ENCODE measurements around the gene REV3L. TPM values are rescaled to one million over a fixed set of nuclear protein-coding genes. Genes with fewer than 3 reads are reported as not detected.
A peak's percentile ranks its signal among the peaks of the same experiment; 100 is the strongest.

REV3L gene
- total RNA-seq, 2 donors from 2014 or later = 17.4 to 19.3 TPM

GRCh38 chr6:111280445-111280955 is 202.5 kb downstream of the REV3L start:
- Mint-ChIP-seq H3K9me3 (peaks cover 0 to 4% of the 10 kb centered on the region in 2 donors), H3K27me3 (ENCODE audit: low read depth) (no peaks in the 10 kb centered on the region), H3K36me3 (ENCODE audit: insufficient read depth in 2 of 2) (peaks cover 18 to 30% of the 10 kb centered on the region in 2 donors), H3K4me1 (ENCODE audit: low read depth) (peaks cover 8% of the 10 kb centered on the region), H3K4me3 (no peak overlapping the region), H3K27ac (peak overlapping the region; percentile 40)
- no peak for ATAC-seq (replicated peaks in 1 of 2)
- DNase-seq = no peak

- no peak for DNase-seq
- Mint-ChIP-seq H3K4me3 (no peak overlapping the region), H3K36me3 (ENCODE audit: insufficient read depth in 2 of 2) (peaks cover 27 to 43% of the 10 kb centered on the region in 2 donors), H3K4me1 (ENCODE audit: low read depth) (peaks cover 15% of the 10 kb centered on the region), H3K27me3 (ENCODE audit: low read depth) (no peaks in the 10 kb centered on the region), H3K27ac (no peak overlapping the region), H3K9me3 (peaks cover 7 to 9% of the 10 kb centered on the region in 2 donors)
- ATAC-seq (replicated peaks in 1 of 2) = no peak
Observed at GRCh38 chr6:111278731-111279130, 204.3 kb downstream of the REV3L start.

GRCh38 chr6:111277819-111278218 is 205.2 kb downstream of the REV3L start:
- H3K36me3 Mint-ChIP-seq (ENCODE audit: insufficient read depth in 2 of 2) = peaks cover 29 to 50% of the 10 kb centered on the region in 2 donors
- peaks cover 15% of the 10 kb centered on the region for H3K4me1 Mint-ChIP-seq (ENCODE audit: low read depth)
- H3K9me3 Mint-ChIP-seq = peaks cover 11% of the 10 kb centered on the region in 2 donors
- H3K27me3 Mint-ChIP-seq (ENCODE audit: low read depth) = no peaks in the 10 kb centered on the region
- DNase-seq (no peak), ATAC-seq (replicated peaks in 1 of 2) (no peak)
- H3K27ac Mint-ChIP-seq = no peak overlapping the region
- H3K4me3 Mint-ChIP-seq = no peak overlapping the region

- Mint-ChIP-seq H3K27ac (no peak overlapping the region), H3K4me3 (no peak overlapping the region), H3K27me3 (ENCODE audit: low read depth) (no peaks in the 10 kb centered on the region), H3K4me1 (ENCODE audit: low read depth) (peaks cover 8% of the 10 kb centered on the region), H3K9me3 (peaks cover 11% of the 10 kb centered on the region in 2 donors), H3K36me3 (ENCODE audit: insufficient read depth in 2 of 2) (peaks cover 29 to 56% of the 10 kb centered on the region in 2 donors)
- no peak for DNase-seq
- no peak for ATAC-seq (replicated peaks in 1 of 2)
Observed at GRCh38 chr6:111276736-111277135, 206.3 kb downstream of the REV3L start.

GRCh38 chr6:111276335-111276734 is 206.7 kb downstream of the REV3L start:
- H3K9me3 Mint-ChIP-seq = peaks cover 11% of the 10 kb centered on the region in 2 donors
- no peak overlapping the region for H3K4me3 Mint-ChIP-seq
- H3K36me3 Mint-ChIP-seq (ENCODE audit: insufficient read depth in 2 of 2) = peaks cover 29 to 56% of the 10 kb centered on the region in 2 donors
- no peak for ATAC-seq (replicated peaks in 1 of 2)
- no peak overlapping the region for H3K27ac Mint-ChIP-seq
- no peaks in the 10 kb centered on the region for H3K27me3 Mint-ChIP-seq (ENCODE audit: low read depth)
- no peak for DNase-seq
- H3K4me1 Mint-ChIP-seq (ENCODE audit: low read depth) = peaks cover 8% of the 10 kb centered on the region

- Mint-ChIP-seq H3K4me3 (no peak overlapping the region), H3K27ac (no peak overlapping the region), H3K36me3 (ENCODE audit: insufficient read depth in 2 of 2) (peaks cover 30 to 53% of the 10 kb centered on the region in 2 donors), H3K4me1 (ENCODE audit: low read depth) (peaks cover 8% of the 10 kb centered on the region), H3K27me3 (ENCODE audit: low read depth) (no peaks in the 10 kb centered on the region), H3K9me3 (peaks cover 11% of the 10 kb centered on the region in 2 donors)
- DNase-seq = no peak
- no peak for ATAC-seq (replicated peaks in 1 of 2)
Observed at GRCh38 chr6:111274593-111275217, 208.3 kb downstream of the REV3L start.

GRCh38 chr6:111270121-111270520 is 212.9 kb downstream of the REV3L start:
- Mint-ChIP-seq H3K27me3 (ENCODE audit: low read depth) (no peaks in the 10 kb centered on the region), H3K36me3 (ENCODE audit: insufficient read depth in 2 of 2) (peaks cover 17 to 43% of the 10 kb centered on the region in 2 donors), H3K4me3 (no peak overlapping the region), H3K27ac (no peak overlapping the region), H3K9me3 (peaks cover 8 to 10% of the 10 kb centered on the region in 2 donors), H3K4me1 (ENCODE audit: low read depth) (peaks cover 33% of the 10 kb centered on the region)
- DNase-seq = no peak
- no peak for ATAC-seq (replicated peaks in 1 of 2)

GRCh38 chr6:111269401-111269970 is 213.5 kb downstream of the REV3L start:
- DNase-seq (no peak), ATAC-seq (replicated peaks in 1 of 2) (no peak)
- Mint-ChIP-seq H3K27me3 (ENCODE audit: low read depth) (no peaks in the 10 kb centered on the region), H3K36me3 (ENCODE audit: insufficient read depth in 2 of 2) (peaks cover 14 to 36% of the 10 kb centered on the region in 2 donors), H3K4me1 (ENCODE audit: low read depth) (peaks cover 30% of the 10 kb centered on the region), H3K4me3 (no peak overlapping the region), H3K9me3 (peaks cover 6 to 9% of the 10 kb centered on the region in 2 donors), H3K27ac (no peak overlapping the region)

GRCh38 chr6:111267764-111268333 is 215.2 kb downstream of the REV3L start:
- H3K27me3 Mint-ChIP-seq (ENCODE audit: low read depth) = no peaks in the 10 kb centered on the region
- no peak for DNase-seq
- no peaks in the 10 kb centered on the region for H3K9me3 Mint-ChIP-seq

GRCh38 chr6:111266276-111266675 is 216.7 kb downstream of the REV3L start:
- Mint-ChIP-seq H3K4me1 (ENCODE audit: low read depth) (peaks cover 39% of the 10 kb centered on the region), H3K27me3 (ENCODE audit: low read depth) (no peaks in the 10 kb centered on the region), H3K36me3 (ENCODE audit: insufficient read depth in 2 of 2) (peaks cover 9 to 18% of the 10 kb centered on the region in 2 donors), H3K27ac (no peak overlapping the region), H3K4me3 (no peak overlapping the region), H3K9me3 (no peaks in the 10 kb centered on the region)
- DNase-seq (no peak), ATAC-seq (replicated peaks in 1 of 2) (no peak)

More at GRCh38 chr6:111267764-111268333, 215.2 kb downstream of the REV3L start:
- Mint-ChIP-seq H3K27ac (no peak overlapping the region), H3K4me3 (no peak overlapping the region), H3K4me1 (ENCODE audit: low read depth) (peaks cover 34% of the 10 kb centered on the region), H3K36me3 (ENCODE audit: insufficient read depth in 2 of 2) (peaks cover 9 to 24% of the 10 kb centered on the region in 2 donors)
- ATAC-seq (replicated peaks in 1 of 2) = no peak

GRCh38 chr6:111265842-111266241 is 217.2 kb downstream of the REV3L start:
- Mint-ChIP-seq H3K27me3 (ENCODE audit: low read depth) (no peaks in the 10 kb centered on the region), H3K4me1 (ENCODE audit: low read depth) (peaks cover 43% of the 10 kb centered on the region), H3K27ac (no peak overlapping the region), H3K36me3 (ENCODE audit: insufficient read depth in 2 of 2) (peaks cover 9 to 18% of the 10 kb centered on the region in 2 donors), H3K9me3 (no peaks in the 10 kb centered on the region), H3K4me3 (no peak overlapping the region)
- DNase-seq (no peak), ATAC-seq (replicated peaks in 1 of 2) (no peak)

- Mint-ChIP-seq H3K27me3 (ENCODE audit: low read depth) (no peaks in the 10 kb centered on the region), H3K4me1 (ENCODE audit: low read depth) (peaks cover 48% of the 10 kb centered on the region), H3K27ac (no peak overlapping the region), H3K36me3 (ENCODE audit: insufficient read depth in 2 of 2) (peaks cover 4 to 18% of the 10 kb centered on the region in 2 donors), H3K9me3 (no peaks in the 10 kb centered on the region), H3K4me3 (peak overlapping the region in 1 of 2 donors; percentile 32)
- ATAC-seq (replicated peaks in 1 of 2) = peak; percentile 23 to 26
- peak; percentile 14 to 19 for DNase-seq
Observed at GRCh38 chr6:111263837-111264236, 219.2 kb downstream of the REV3L start.

- H3K27ac Mint-ChIP-seq = peak overlapping the region; percentile 86
- H3K27me3 Mint-ChIP-seq (ENCODE audit: low read depth) = no peaks in the 10 kb centered on the region
- DNase-seq (no peak), ATAC-seq (replicated peaks in 1 of 2) (no peak)
- H3K4me1 Mint-ChIP-seq (ENCODE audit: low read depth) = peaks cover 35% of the 10 kb centered on the region
- peaks cover 0 to 3% of the 10 kb centered on the region in 2 donors for H3K36me3 Mint-ChIP-seq (ENCODE audit: insufficient read depth in 2 of 2)
- H3K9me3 Mint-ChIP-seq = no peaks in the 10 kb centered on the region
- peak overlapping the region; percentile 82 to 88 for H3K4me3 Mint-ChIP-seq
Observed at GRCh38 chr6:111260570-111261298, 222.3 kb downstream of the REV3L start.
